ENCODE results near the gene C9orf85.

DNA sequence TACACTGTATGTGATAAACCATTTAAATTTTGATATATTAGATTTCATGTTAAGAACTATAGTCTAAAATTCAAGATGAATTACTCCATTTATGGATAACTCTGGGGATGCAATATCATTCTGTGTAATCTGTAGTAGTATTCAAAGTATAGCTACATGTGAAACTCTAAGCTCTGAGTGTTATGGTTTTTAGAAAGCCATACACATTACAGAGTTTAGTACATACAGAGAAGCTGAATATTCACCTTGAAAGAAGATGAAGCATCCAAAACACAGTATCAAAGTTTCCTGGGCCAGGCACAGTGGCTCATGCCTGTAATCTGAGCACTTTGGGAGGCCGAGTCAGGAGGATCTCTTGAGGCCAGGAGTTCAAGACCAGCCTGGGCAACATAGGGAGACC lies 25.4 kb upstream of the C9orf85 start:
- TF ChIP-seq EZH2 (IDR thresholded peaks at IDR 0.05; ENCODE audit: borderline replicate concordance) = no peak
- TF ChIP-seq, protein P1, sequence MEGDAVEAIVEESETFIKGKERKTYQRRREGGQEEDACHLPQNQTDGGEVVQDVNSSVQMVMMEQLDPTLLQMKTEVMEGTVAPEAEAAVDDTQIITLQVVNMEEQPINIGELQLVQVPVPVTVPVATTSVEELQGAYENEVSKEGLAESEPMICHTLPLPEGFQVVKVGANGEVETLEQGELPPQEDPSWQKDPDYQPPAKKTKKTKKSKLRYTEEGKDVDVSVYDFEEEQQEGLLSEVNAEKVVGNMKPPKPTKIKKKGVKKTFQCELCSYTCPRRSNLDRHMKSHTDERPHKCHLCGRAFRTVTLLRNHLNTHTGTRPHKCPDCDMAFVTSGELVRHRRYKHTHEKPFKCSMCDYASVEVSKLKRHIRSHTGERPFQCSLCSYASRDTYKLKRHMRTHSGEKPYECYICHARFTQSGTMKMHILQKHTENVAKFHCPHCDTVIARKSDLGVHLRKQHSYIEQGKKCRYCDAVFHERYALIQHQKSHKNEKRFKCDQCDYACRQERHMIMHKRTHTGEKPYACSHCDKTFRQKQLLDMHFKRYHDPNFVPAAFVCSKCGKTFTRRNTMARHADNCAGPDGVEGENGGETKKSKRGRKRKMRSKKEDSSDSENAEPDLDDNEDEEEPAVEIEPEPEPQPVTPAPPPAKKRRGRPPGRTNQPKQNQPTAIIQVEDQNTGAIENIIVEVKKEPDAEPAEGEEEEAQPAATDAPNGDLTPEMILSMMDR (IDR thresholded peaks at IDR 0.05; ENCODE audit: poor library complexity) = no peak
- no peak for TF ChIP-seq EZH2phosphoT487 (IDR thresholded peaks at IDR 0.05; ENCODE audit: low read depth, severe bottlenecking, unreplicated experiment)
